H9 (cell line): ENCODE measurements around the gene TFDP3. TPM values are rescaled to one million over a fixed set of nuclear protein-coding genes. Genes with fewer than 3 reads are reported as not detected.

Experiments
- DNase-seq: peaks from one replicate; pipeline ENCODE4 v3.0.0-alpha.2; 2017
- H2AFZ ChIP-seq: one replicate; pipeline ENCODE4 v1.6.1; 2013; ENCODE audit warnings: mild to moderate bottlenecking, low read length, control low read depth, moderate library complexity
- H2AK5ac ChIP-seq: 2 replicates; pipeline ENCODE4 v1.6.1; 2013; ENCODE audit warnings: low read length, control low read depth, mixed read lengths; ENCODE audit not compliant: insufficient read length
- H2BK120ac ChIP-seq: one replicate; pipeline ENCODE4 v1.6.1; 2013; ENCODE audit warnings: low read depth, mild to moderate bottlenecking, low read length, control low read depth, inconsistent platforms; ENCODE audit not compliant: poor library complexity, severe bottlenecking
- H2BK12ac ChIP-seq: 2 replicates; pipeline ENCODE4 v1.6.1; 2013; ENCODE audit warnings: low read length, control low read depth, mixed read lengths, low read depth; ENCODE audit not compliant: insufficient read length
- H2BK15ac ChIP-seq: 2 replicates; pipeline ENCODE4 v1.6.1; 2013; ENCODE audit warnings: low read depth, low read length, control low read depth
- H2BK20ac ChIP-seq: one replicate; pipeline ENCODE4 v1.6.1; 2013; ENCODE audit warnings: low read depth, mild to moderate bottlenecking, low read length, control low read depth, inconsistent platforms; ENCODE audit not compliant: poor library complexity, severe bottlenecking
- H2BK5ac ChIP-seq: 2 replicates; pipeline ENCODE4 v1.6.1; 2013; ENCODE audit warnings: low read length, control low read depth, mixed read lengths; ENCODE audit not compliant: insufficient read length
- H3K14ac ChIP-seq: 2 replicates; pipeline ENCODE4 v1.6.1; 2013; ENCODE audit warnings: low read length, control low read depth; ENCODE audit not compliant: insufficient read depth
- H3K18ac ChIP-seq: 2 replicates; pipeline ENCODE4 v1.6.1; 2013; ENCODE audit warnings: low read depth, mild to moderate bottlenecking, mixed read lengths, low read length, control low read depth; ENCODE audit not compliant: insufficient read length
- H3K23ac ChIP-seq: 2 replicates; pipeline ENCODE4 v1.6.1; 2013; ENCODE audit warnings: low read length, control low read depth, mixed read lengths, low read depth; ENCODE audit not compliant: insufficient read length
- H3K23me2 ChIP-seq: 2 replicates; pipeline ENCODE4 v1.6.1; 2013; ENCODE audit warnings: low read depth, mild to moderate bottlenecking, mixed read lengths, low read length, control low read depth; ENCODE audit not compliant: insufficient read length, poor library complexity, severe bottlenecking
- H3K27ac ChIP-seq: 2 replicates; pipeline ENCODE4 v1.5.1; 2013; ENCODE audit warnings: low read length, control low read depth, mixed read lengths, low read depth; ENCODE audit not compliant: insufficient read length
- H3K27me3 ChIP-seq: 2 replicates; pipeline ENCODE4 v1.6.1; 2013; ENCODE audit warnings: low read length, control low read depth, inconsistent platforms; ENCODE audit not compliant: insufficient read depth
- H3K4ac ChIP-seq: 2 replicates; pipeline ENCODE4 v1.6.1; 2013; ENCODE audit warnings: low read depth, mild to moderate bottlenecking, control low read depth, inconsistent platforms, low read length, moderate library complexity
- H3K4me1 ChIP-seq: 2 replicates; pipeline ENCODE4 v1.6.1; 2013; ENCODE audit warnings: low read length, control low read depth, inconsistent platforms; ENCODE audit not compliant: insufficient read depth
- H3K4me2 ChIP-seq: 2 replicates; pipeline ENCODE4 v1.6.1; 2013; ENCODE audit warnings: low read length, control low read depth, mixed read lengths; ENCODE audit not compliant: insufficient read length, insufficient read depth
- H3K56ac ChIP-seq: 2 replicates; pipeline ENCODE4 v1.6.1; 2013; ENCODE audit warnings: low read depth, mild to moderate bottlenecking, mixed read lengths, low read length, control low read depth; ENCODE audit not compliant: insufficient read length
- H3K79me1 ChIP-seq: 2 replicates; pipeline ENCODE4 v1.6.1; 2013; ENCODE audit warnings: low read depth, mild to moderate bottlenecking, moderate library complexity, low read length, control low read depth, inconsistent platforms; ENCODE audit not compliant: insufficient read depth, poor library complexity, severe bottlenecking
- H3K79me2 ChIP-seq: 2 replicates; pipeline ENCODE4 v1.6.1; 2013; ENCODE audit warnings: low read length, control low read depth, inconsistent platforms; ENCODE audit not compliant: insufficient read depth
- H3K9ac ChIP-seq: 2 replicates; pipeline ENCODE4 v1.6.1; 2013; ENCODE audit warnings: low read length, control low read depth, mixed read lengths; ENCODE audit not compliant: insufficient read length; ENCODE audit errors: extremely low read depth
- H3K9me3 ChIP-seq: one replicate; pipeline ENCODE4 v1.6.1; 2013; ENCODE audit warnings: low read depth, low read length, inconsistent platforms; ENCODE audit not compliant: control insufficient read depth
- H3T11ph ChIP-seq: one replicate; pipeline ENCODE4 v1.6.1; 2013; ENCODE audit warnings: mild to moderate bottlenecking, low read length, control low read depth, inconsistent platforms
- H4K20me1 ChIP-seq: one replicate; pipeline ENCODE4 v1.6.1; 2013; ENCODE audit not compliant: control insufficient read depth, insufficient read length, insufficient read depth
- H4K5ac ChIP-seq: 2 replicates; pipeline ENCODE4 v1.6.1; 2013; ENCODE audit warnings: low read depth, mild to moderate bottlenecking, mixed read lengths, low read length, control low read depth; ENCODE audit not compliant: insufficient read length
- H4K8ac ChIP-seq: replicated peaks from 2 replicates; pipeline ENCODE4 v1.6.1; 2013; ENCODE audit warnings: low read length, control low read depth, mixed read lengths, low read depth; ENCODE audit not compliant: insufficient read length
- H4K91ac ChIP-seq: 2 replicates; pipeline ENCODE4 v1.6.1; 2013; ENCODE audit warnings: low read depth, mild to moderate bottlenecking, moderate library complexity, mixed read lengths, low read length, control low read depth; ENCODE audit not compliant: insufficient read length
- H3K27ac Mint-ChIP-seq, 3 experiments: 2 replicates in 2 of 3; 3 replicates in 1 of 3; pipeline ENCODE4 v1.8.0; 2020 to 2021; ENCODE audit warnings: mixed read lengths in 3 of 3, mild to moderate bottlenecking in 1 of 3, moderate library complexity in 1 of 3
- H3K27me3 Mint-ChIP-seq: 2 replicates; pipeline ENCODE4 v1.8.0; 2021; ENCODE audit warnings: low read depth, mild to moderate bottlenecking, moderate library complexity, mixed read lengths
- H3K36me3 Mint-ChIP-seq, 3 experiments: 2 replicates in 2 of 3; 3 replicates in 1 of 3; pipeline ENCODE4 v1.8.0; 2020 to 2021; ENCODE audit warnings: low read depth in 3 of 3, mixed read lengths in 3 of 3; ENCODE audit not compliant: insufficient read depth in 1 of 3
- H3K4me1 Mint-ChIP-seq, 2 experiments: 2 replicates each; pipeline ENCODE4 v1.8.0; 2020; ENCODE audit warnings: mixed read lengths in 2 of 2
- H3K4me3 Mint-ChIP-seq, 2 experiments: 2 replicates in 1 of 2; 3 replicates in 1 of 2; pipeline ENCODE4 v1.8.0; 2020 to 2021; ENCODE audit warnings: mild to moderate bottlenecking in 2 of 2, mixed read lengths in 2 of 2, moderate library complexity in 1 of 2
- H3K9me3 Mint-ChIP-seq, 2 experiments: 2 replicates in 1 of 2; 3 replicates in 1 of 2; pipeline ENCODE4 v1.8.0; 2020; ENCODE audit warnings: mild to moderate bottlenecking in 2 of 2, mixed read lengths in 2 of 2, moderate library complexity in 1 of 2
- WGBS: extraction: QIAGEN DNeasy Blood & Tissue Kit; methylation state at CpG from one replicate; pipeline ENCODE4 v1.1.7; 2013; ENCODE audit warnings: missing lambda C conversion rate, low lambda C conversion rate, mixed read lengths; ENCODE audit not compliant: insufficient read length; ENCODE audit errors: extremely low coverage; 5-methylcytosine and 5-hydroxymethylcytosine counted together
- total RNA-seq: library from RNA; stranded (reverse); gene quantifications from 2 replicates; pipeline ENCODE4 v1.2.1, GENCODE V29; 2021
- TF ChIP-seq, protein P1 (sequence below): fragments of 200-600 bp; sonication (generic); conservative IDR thresholded peaks from 3 replicates; pipeline ENCODE4 v1.8.0; 2021; ENCODE audit warnings: antibody characterized with exemption, mild to moderate bottlenecking

Gene TFDP3
- total RNA-seq, 1 experiment from 2014 or later: not detected

DNA sequence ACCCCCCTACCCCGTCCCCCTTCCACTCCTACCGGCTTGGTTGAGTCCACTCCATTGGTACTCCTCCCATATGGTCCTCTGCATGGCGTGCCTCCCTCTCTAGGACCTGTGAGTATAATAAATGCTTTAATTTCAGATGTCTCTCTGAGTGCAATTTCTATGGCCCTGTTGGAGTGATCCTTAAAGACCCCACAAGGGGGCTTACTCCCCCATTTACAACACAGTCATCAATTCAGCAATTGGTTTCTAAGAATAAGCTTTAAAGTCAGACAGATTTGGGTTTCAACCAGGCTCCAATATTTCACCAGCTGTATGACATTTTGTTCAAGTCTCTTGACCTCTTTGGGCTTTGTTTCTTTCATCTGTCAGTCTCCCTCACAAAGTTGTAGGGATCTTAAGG, 38.7 kb downstream of the TFDP3 start:
- Histone ChIP-seq H4K20me1 (no peaks in the 10 kb centered on the region), H3K18ac (no peak overlapping the region), H2BK15ac (no peak overlapping the region), H3K27ac (no peak overlapping the region), H4K91ac (no peak overlapping the region), H3T11ph (no peak overlapping the region), H3K4ac (no peak overlapping the region), H3K9me3 (no peaks in the 10 kb centered on the region), H3K79me2 (no peaks in the 10 kb centered on the region), H3K14ac (no peak overlapping the region), H3K4me2 (no peak overlapping the region), H2AFZ (no peak overlapping the region), H3K9ac (no peak overlapping the region), H2BK12ac (no peak overlapping the region), H3K4me1 (no peaks in the 10 kb centered on the region), H3K56ac (no peak overlapping the region), H2BK20ac (no peak overlapping the region), H2AK5ac (no peak overlapping the region), H4K8ac (no peak overlapping the region), H3K23ac (no peak overlapping the region), H2BK120ac (no peak overlapping the region), H3K27me3 (no peaks in the 10 kb centered on the region), H2BK5ac (no peak overlapping the region), H3K79me1 (no peaks in the 10 kb centered on the region), H3K23me2 (no peaks in the 10 kb centered on the region), H4K5ac (no peak overlapping the region)
- no peaks in the 10 kb centered on the region for H3K36me3 Mint-ChIP-seq
- H3K9me3 Mint-ChIP-seq: peaks cover 0 to 2% of the 10 kb centered on the region in 2 experiments; a peak in 1 of 5 replicates
- WGBS: no CpG with 5 or more reads among the region's 3 CpGs
- TF ChIP-seq, protein P1, sequence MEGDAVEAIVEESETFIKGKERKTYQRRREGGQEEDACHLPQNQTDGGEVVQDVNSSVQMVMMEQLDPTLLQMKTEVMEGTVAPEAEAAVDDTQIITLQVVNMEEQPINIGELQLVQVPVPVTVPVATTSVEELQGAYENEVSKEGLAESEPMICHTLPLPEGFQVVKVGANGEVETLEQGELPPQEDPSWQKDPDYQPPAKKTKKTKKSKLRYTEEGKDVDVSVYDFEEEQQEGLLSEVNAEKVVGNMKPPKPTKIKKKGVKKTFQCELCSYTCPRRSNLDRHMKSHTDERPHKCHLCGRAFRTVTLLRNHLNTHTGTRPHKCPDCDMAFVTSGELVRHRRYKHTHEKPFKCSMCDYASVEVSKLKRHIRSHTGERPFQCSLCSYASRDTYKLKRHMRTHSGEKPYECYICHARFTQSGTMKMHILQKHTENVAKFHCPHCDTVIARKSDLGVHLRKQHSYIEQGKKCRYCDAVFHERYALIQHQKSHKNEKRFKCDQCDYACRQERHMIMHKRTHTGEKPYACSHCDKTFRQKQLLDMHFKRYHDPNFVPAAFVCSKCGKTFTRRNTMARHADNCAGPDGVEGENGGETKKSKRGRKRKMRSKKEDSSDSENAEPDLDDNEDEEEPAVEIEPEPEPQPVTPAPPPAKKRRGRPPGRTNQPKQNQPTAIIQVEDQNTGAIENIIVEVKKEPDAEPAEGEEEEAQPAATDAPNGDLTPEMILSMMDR: peak; percentile 53
- DNase-seq: no peak
- H3K4me1 Mint-ChIP-seq: peaks cover 10 to 17% of the 10 kb centered on the region in 2 experiments
- H3K27me3 Mint-ChIP-seq: no peaks in the 10 kb centered on the region; the same call in 1 of the 2 replicates
- H3K27ac Mint-ChIP-seq: no peak overlapping the region
- H3K4me3 Mint-ChIP-seq: no peak overlapping the region
